Activated T-cell treated with anti-CD3 and anti-CD28 coated beads, Interleukin-2, amount 50 U/mL, for 72 hours (primary cell): ENCODE measurements around the gene UBD. TPM values are rescaled to one million over a fixed set of nuclear protein-coding genes. Genes with fewer than 3 reads are reported as not detected.

Experiments used
- ATAC-seq, 2 donors: fragments of 150-1000 bp; cut with Tn5 transposase; replicated peaks in 1 of 2; 2 replicates each; pipeline ENCODE4 v1.10.0; 2021; ENCODE audit warnings: moderate library complexity in 2 of 2, mild to moderate bottlenecking in 1 of 2
- DNase-seq, 2 donors: peaks; one replicate each; pipeline ENCODE4 v3.0.0; 2021 to 2022; ENCODE audit warnings: mixed read lengths in 1 of 2
- H3K27ac Mint-ChIP-seq: one replicate; pipeline ENCODE4 v1.8.0; 2022; ENCODE audit warnings: mild to moderate bottlenecking, moderate library complexity, mixed read lengths
- H3K27me3 Mint-ChIP-seq: one replicate; pipeline ENCODE4 v1.8.0; 2022; ENCODE audit warnings: low read depth, mixed read lengths
- H3K36me3 Mint-ChIP-seq, 2 donors: one replicate each; pipeline ENCODE4 v1.8.0; 2022; ENCODE audit warnings: mixed read lengths in 2 of 2, mild to moderate bottlenecking in 1 of 2; ENCODE audit not compliant: insufficient read depth in 2 of 2
- H3K4me1 Mint-ChIP-seq: one replicate; pipeline ENCODE4 v1.8.0; 2022; ENCODE audit warnings: low read depth, mixed read lengths
- H3K4me3 Mint-ChIP-seq, 2 donors: one replicate each; pipeline ENCODE4 v1.8.0; 2022; ENCODE audit warnings: mild to moderate bottlenecking in 2 of 2, mixed read lengths in 2 of 2, moderate library complexity in 2 of 2
- H3K9me3 Mint-ChIP-seq, 2 donors: one replicate each; pipeline ENCODE4 v1.8.0; 2022; ENCODE audit warnings: mixed read lengths in 2 of 2
- total RNA-seq, 2 donors: library from RNA; stranded (reverse); gene quantifications; one replicate each; pipeline ENCODE4 v1.2.3, GENCODE V29; 2022

UBD gene
- total RNA-seq, 2 donors from 2014 or later = 1.3 to 2.1 TPM

DNA sequence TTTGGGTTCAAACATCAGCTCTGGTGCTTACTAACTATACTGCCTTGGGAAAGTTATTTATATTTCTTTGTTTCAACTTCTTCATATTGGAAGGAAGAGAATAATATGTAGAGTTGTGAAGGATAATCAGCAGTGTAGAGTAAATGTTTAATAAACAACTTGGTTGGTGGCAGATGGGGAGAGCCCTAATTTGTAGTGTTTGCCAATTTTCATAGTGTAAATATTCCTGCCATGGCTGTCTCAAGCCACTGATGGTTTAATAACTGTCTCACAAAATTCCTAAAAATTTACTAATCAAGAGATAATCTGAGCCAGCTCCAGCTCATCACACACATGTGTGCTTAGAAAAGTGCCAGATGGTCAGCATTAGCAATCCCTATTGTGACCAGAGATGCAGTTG, 25.3 kb upstream of the UBD start, which contains the start of gene OR2H2:
OR2H2 (plus strand) TSS at position 301 of the 400 bp plus-strand sequence. CDS start 2,824 bp downstream, outside the sequence.
- Mint-ChIP-seq H3K36me3 (no peaks in the 10 kb centered on the region), H3K27ac (no peak within 1 kb of the TSS)
- DNase-seq = no peak

DNA sequence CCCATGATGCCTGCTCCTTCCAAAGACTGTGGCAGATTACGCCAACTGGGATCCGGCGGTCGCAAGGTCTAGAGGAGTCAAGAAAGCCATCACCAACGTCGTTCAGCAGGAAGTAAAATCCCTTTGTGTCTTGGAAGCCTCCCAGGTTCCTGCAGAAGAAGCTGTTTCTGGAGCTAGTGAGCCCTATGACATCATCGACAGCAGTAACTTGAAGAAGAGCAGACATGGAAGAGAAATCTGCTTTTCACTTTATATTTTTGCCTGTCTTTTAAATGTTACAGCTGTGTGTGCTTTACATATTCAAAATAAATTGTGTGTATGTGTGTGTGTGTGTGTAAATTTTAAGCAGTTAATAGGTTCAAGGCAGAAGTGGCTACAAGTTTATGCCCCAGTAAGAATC, 18.0 kb upstream of the UBD start:
- DNase-seq (no peak), ATAC-seq (no peak)
- Mint-ChIP-seq H3K4me3 (no peak overlapping the region), H3K27ac (no peak overlapping the region), H3K36me3 (no peaks in the 10 kb centered on the region), H3K9me3 (no peaks in the 10 kb centered on the region), H3K27me3 (peaks cover 40% of the 10 kb centered on the region), H3K4me1 (no peaks in the 10 kb centered on the region)

More for the DNA sequence above, 25.3 kb upstream of the UBD start, which contains the start of gene OR2H2:
- H3K9me3 Mint-ChIP-seq = no peaks in the 10 kb centered on the region
- no peaks in the 10 kb centered on the region for H3K4me1 Mint-ChIP-seq
- H3K4me3 Mint-ChIP-seq = no peak within 1 kb of the TSS
- peaks cover 35% of the 10 kb centered on the region for H3K27me3 Mint-ChIP-seq
- ATAC-seq = no peak

GRCh38 chr6:29576056-29576455, 16.5 kb upstream of the UBD start:
- no peak overlapping the region for H3K27ac Mint-ChIP-seq
- H3K36me3 Mint-ChIP-seq = no peaks in the 10 kb centered on the region
- ATAC-seq (no peak), DNase-seq (no peak)
- peaks cover 50% of the 10 kb centered on the region for H3K27me3 Mint-ChIP-seq
- no peak overlapping the region for H3K4me3 Mint-ChIP-seq
- no peaks in the 10 kb centered on the region for H3K4me1 Mint-ChIP-seq
- H3K9me3 Mint-ChIP-seq = no peaks in the 10 kb centered on the region

GRCh38 chr6:29567991-29568390, 8.5 kb upstream of the UBD start:
- no peak overlapping the region for H3K4me3 Mint-ChIP-seq
- H3K27me3 Mint-ChIP-seq = peaks cover 51% of the 10 kb centered on the region
- H3K27ac Mint-ChIP-seq = no peak overlapping the region
- ATAC-seq = no peak
- no peak for DNase-seq
- H3K36me3 Mint-ChIP-seq = no peaks in the 10 kb centered on the region
- no peaks in the 10 kb centered on the region for H3K9me3 Mint-ChIP-seq
- peaks cover 8% of the 10 kb centered on the region for H3K4me1 Mint-ChIP-seq

DNA sequence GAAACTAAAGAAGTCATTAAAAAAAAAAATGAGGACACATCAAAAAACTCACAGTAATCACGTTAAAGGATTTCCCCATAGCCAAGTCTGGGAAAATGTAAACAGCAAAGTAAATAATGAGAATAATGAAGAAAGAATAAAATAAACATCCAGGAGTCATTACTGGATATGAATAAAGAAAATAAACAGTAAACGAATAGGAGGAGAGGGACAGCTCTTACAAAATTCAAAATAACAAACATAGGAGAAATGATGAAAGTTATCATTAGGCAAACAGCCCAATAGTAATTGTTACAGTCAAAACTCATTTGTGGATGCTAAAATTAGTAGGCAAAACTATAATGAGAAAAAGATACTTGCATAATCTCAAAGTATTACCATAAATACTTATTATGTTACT, 8.0 kb upstream of the UBD start:
- peaks cover 55% of the 10 kb centered on the region for H3K27me3 Mint-ChIP-seq
- ATAC-seq = no peak
- no peak overlapping the region for H3K4me3 Mint-ChIP-seq
- peaks cover 9% of the 10 kb centered on the region for H3K4me1 Mint-ChIP-seq
- DNase-seq = no peak
- H3K9me3 Mint-ChIP-seq = no peaks in the 10 kb centered on the region
- H3K27ac Mint-ChIP-seq = no peak overlapping the region
- no peaks in the 10 kb centered on the region for H3K36me3 Mint-ChIP-seq

DNA sequence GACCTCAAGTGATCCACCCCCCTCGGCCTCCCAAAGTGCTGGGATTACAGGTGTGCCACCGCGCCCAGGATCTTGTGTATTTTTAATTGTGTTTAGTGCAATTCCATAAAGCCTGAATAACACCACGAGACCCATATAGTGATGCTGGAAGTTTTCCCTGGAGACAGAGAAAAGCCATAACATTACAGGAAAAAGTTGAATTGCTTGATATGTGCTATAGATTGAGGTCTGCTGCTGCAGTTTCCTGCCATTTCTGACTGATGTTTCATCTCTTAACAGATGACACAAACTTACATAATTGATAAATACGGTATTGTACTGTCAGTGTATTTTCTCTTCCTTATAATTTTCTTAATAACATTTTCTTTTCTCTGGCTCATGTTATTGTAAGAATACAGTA, 7.3 kb upstream of the UBD start:
- H3K4me1 Mint-ChIP-seq = peaks cover 9% of the 10 kb centered on the region
- H3K27ac Mint-ChIP-seq = no peak overlapping the region
- ATAC-seq = no peak
- H3K4me3 Mint-ChIP-seq = no peak overlapping the region
- DNase-seq = no peak
- peaks cover 55% of the 10 kb centered on the region for H3K27me3 Mint-ChIP-seq
- no peaks in the 10 kb centered on the region for H3K9me3 Mint-ChIP-seq
- H3K36me3 Mint-ChIP-seq = no peaks in the 10 kb centered on the region

DNA sequence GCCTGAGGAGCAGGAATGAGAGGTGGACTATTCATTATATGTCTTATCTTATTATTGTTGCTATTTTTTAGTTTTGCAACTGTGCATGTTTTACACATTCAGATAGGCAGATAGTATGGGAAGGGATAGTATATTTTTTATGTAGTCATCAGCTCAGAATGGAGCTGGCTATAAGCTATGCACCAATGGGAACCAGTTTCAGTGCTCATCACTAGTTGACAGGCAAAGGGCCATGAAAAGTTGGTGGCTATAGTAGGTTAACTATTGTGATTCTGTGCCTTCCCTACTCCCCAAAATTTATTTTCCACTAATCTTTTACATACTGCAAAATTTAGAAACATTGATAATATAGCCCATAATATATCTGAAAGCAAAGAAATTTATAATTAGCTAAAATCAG, 5.3 kb upstream of the UBD start:
- Mint-ChIP-seq H3K4me1 (peaks cover 16% of the 10 kb centered on the region), H3K27me3 (peaks cover 60% of the 10 kb centered on the region), H3K27ac (no peak overlapping the region), H3K9me3 (no peaks in the 10 kb centered on the region), H3K4me3 (no peak overlapping the region), H3K36me3 (no peaks in the 10 kb centered on the region)
- ATAC-seq (no peak), DNase-seq (no peak)

DNA sequence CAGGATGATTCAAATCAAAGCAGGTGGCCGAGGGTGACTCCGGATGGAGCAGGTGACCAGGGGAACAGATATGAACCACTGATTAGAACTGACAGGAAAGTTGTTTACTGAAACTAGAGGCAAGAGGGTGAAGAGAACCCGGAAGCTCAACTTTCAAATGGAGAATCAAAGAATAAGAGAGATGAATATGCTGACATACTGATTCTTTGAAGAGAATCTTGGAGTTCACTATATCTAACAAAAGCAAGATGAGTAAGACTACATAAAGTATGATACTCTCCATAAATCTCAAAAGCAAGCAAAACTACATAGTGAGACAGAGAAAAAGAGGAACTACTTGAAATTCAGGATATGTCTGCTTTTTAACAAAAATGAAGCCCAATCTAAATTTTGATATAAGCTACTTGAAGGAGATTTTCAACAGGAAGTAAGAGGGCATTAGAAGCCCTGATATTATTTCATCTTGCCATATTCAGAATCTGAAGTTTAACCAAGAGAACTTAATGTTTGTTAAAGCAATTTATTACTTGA, 4.0 kb upstream of the UBD start:
- Mint-ChIP-seq H3K27me3 (peaks cover 68% of the 10 kb centered on the region), H3K36me3 (no peaks in the 10 kb centered on the region), H3K9me3 (no peaks in the 10 kb centered on the region), H3K27ac (no peak overlapping the region), H3K4me1 (peaks cover 16% of the 10 kb centered on the region), H3K4me3 (no peak overlapping the region)
- no peak for ATAC-seq
- peak in 1 of 2 donors; percentile 5 for DNase-seq

GRCh38 chr6:29561606-29562181, 2.2 kb upstream of the UBD start:
- no peaks in the 10 kb centered on the region for H3K36me3 Mint-ChIP-seq
- no peaks in the 10 kb centered on the region for H3K9me3 Mint-ChIP-seq
- no peak for DNase-seq
- peaks cover 54% of the 10 kb centered on the region for H3K27me3 Mint-ChIP-seq
- ATAC-seq = no peak
- H3K27ac Mint-ChIP-seq = no peak overlapping the region
- peaks cover 16% of the 10 kb centered on the region for H3K4me1 Mint-ChIP-seq
- H3K4me3 Mint-ChIP-seq = no peak overlapping the region

DNA sequence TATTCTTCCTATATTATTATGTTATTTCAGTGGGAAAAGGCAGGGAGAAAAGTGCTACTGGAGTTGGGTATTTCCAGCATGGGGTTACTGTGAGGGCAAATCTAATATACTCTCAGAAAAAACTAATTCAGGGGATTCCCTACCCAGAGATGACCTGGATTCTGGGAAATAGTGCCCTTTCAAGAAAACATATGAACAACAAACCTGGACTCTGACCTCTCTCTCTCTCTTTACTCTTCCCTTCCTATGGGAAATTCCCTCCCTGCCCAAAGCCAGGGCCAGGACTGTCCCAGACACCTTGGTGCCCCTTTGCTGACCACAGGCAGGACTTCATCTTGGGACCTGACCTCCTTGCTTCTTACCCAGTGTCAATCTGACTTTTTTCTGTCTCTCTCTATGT, 1.6 kb upstream of the UBD start:
- H3K36me3 Mint-ChIP-seq = no peaks in the 10 kb centered on the region
- H3K27me3 Mint-ChIP-seq = peaks cover 58% of the 10 kb centered on the region
- no peak overlapping the region for H3K27ac Mint-ChIP-seq
- H3K4me3 Mint-ChIP-seq = no peak overlapping the region
- H3K4me1 Mint-ChIP-seq = peaks cover 16% of the 10 kb centered on the region
- DNase-seq (no peak), ATAC-seq (no peak)
- H3K9me3 Mint-ChIP-seq = no peaks in the 10 kb centered on the region

DNA sequence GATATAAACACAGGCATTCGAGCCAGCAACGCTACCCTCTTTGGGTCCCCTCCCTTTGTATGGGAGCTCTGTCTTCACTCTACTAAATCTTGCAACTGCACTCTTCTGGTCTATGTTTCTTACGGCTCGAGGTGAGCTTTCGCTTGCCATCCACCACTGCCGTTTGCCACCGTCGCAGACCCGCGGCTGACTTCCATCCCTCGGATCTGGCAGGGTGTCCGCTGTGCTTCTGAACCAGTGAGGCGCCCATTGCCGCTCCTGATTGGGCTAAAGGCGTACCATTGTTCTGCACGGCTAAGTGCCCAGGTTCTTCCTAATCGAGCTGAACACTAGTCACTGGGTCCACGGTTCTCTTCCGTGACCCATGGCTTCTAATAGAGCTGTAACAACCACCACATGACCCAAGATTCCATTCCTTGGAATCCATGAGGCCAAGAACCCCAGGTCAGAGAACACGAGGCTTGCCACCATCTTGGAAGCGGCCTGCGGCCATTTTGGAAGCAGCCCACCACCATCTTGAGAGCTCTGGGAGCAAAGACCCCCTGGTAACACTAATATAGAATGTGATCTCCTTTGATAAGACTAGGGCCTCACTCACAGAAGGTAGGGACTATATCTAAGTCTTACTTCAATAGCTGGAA, 973 bp downstream of the UBD start:
- H3K4me1 Mint-ChIP-seq = peaks cover 26% of the 10 kb centered on the region
- no peaks in the 10 kb centered on the region for H3K36me3 Mint-ChIP-seq
- H3K27ac Mint-ChIP-seq = no peak overlapping the region
- no peak for ATAC-seq
- no peaks in the 10 kb centered on the region for H3K9me3 Mint-ChIP-seq
- peaks cover 72% of the 10 kb centered on the region for H3K27me3 Mint-ChIP-seq
- H3K4me3 Mint-ChIP-seq = no peak overlapping the region
- DNase-seq = no peak

DNA sequence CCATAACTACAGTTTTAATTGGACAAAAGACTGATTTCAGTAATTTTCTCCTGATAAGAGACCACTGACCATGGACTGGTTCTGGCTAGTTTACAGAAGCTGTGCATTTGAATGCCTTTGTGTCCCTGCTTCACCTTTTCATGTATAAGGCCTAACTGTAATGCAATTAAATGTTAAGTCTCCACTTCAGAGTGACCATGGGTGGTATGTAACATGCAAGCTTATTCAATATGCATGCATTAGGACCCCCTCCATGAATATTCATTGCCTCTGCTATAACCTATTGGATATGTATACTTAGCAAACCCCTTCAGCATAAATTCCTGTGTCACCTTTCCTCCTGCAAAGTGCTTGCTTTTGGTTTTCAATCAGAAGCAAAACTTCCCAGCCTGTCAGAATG, 2.2 kb downstream of the UBD start:
- H3K27ac Mint-ChIP-seq = no peak overlapping the region
- DNase-seq (no peak), ATAC-seq (no peak)
- peaks cover 72% of the 10 kb centered on the region for H3K27me3 Mint-ChIP-seq
- no peaks in the 10 kb centered on the region for H3K36me3 Mint-ChIP-seq
- peaks cover 30% of the 10 kb centered on the region for H3K4me1 Mint-ChIP-seq
- H3K9me3 Mint-ChIP-seq = no peaks in the 10 kb centered on the region
- H3K4me3 Mint-ChIP-seq = no peak overlapping the region

- peaks cover 72% of the 10 kb centered on the region for H3K27me3 Mint-ChIP-seq
- no peaks in the 10 kb centered on the region for H3K9me3 Mint-ChIP-seq
- H3K4me3 Mint-ChIP-seq = no peak overlapping the region
- H3K4me1 Mint-ChIP-seq = peaks cover 22% of the 10 kb centered on the region
- no peak for DNase-seq
- H3K27ac Mint-ChIP-seq = no peak overlapping the region
- no peak for ATAC-seq
- H3K36me3 Mint-ChIP-seq = no peaks in the 10 kb centered on the region
Measured at GRCh38 chr6:29554764-29555163, 4.8 kb downstream of the UBD start.
